HG03354 (cell line): Measurements from ENCODE around the gene MKRN3.

Experiments
- ATAC-seq: cut with Tn5 transposase; IDR thresholded peaks from one replicate; pipeline ENCODE4 v1.9.1; 2021; ENCODE audit warnings: mild to moderate bottlenecking; ENCODE audit not compliant: unreplicated experiment, poor library complexity, severe bottlenecking

The MKRN3 gene

DNA sequence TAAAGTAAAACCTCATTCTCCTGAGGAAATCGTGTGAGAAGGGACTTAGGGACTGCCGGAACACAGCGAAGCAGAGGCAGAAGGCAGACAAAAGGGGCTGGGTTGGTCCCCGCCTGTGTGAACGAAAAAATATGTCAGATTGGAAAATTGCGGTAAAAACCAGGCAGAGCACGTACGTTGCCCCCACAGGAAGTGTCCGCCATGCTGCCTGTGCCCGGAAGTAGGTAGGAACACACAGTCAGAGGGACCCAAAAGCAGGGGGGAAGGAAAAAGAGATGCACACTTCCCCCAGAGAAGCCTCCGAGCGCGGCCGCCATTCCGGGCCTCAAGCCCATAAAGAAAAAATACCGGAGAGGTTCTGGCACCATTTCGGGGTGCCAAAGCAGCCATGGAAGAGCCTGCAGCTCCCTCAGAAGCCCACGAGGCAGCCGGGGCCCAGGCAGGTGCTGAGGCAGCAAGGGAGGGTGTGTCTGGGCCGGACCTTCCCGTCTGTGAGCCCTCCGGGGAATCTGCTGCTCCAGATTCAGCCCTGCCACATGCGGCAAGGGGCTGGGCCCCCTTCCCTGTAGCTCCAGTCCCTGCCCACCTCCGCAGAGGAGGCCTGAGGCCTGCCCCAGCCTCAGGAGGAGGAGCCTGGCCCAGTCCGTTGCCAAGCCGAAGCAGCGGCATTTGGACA is at the start of gene MKRN3:
Gene MKRN3 (plus strand): TSS at position 280 of the 676 bp plus-strand sequence. CDS start 109 bp downstream, at position 389.
- peak; percentile 66 for ATAC-seq

DNA sequence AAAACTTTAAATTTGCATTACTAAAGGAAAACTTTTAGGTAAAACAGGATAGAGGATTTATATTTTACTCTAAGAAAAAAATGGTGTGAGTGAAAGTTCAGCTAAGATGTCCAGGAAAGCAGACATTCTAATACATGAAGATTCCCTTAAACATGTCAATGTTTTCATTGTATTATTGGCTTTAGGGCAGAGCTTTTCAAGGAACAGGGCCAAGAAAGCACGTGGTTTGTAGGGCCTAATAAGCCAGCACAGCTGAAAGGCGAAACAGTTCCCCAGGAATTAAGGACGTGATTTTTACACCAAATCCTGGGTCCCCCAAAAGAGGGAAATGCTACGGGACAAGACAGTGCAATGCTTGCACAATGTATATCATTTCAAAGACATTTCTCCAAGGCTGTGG is 48.6 kb upstream of the MKRN3 start:
- no peak for ATAC-seq

GRCh38 chr15:23518104-23518503 is 47.4 kb upstream of the MKRN3 start:
- no peak for ATAC-seq

DNA sequence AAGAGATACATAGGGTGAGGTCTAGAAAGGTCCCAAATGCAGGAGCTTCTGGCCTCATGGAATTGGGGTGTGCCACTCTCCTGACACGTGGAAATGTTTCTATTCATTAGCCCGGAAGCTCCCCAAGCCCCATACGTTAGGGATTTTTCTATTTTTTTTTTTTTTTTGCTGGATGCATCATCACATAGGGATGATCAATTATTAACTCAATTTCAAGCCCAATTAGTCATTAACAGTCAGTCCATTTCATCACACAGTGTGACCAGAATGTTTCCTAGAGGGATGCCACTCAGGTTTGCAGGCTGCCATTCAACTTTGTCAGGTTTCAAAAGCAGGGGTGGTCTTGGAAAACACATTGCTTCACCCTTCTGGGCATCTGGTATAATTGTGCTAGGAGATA is 40.7 kb upstream of the MKRN3 start:
- ATAC-seq = no peak

GRCh38 chr15:23529891-23530290 is 35.6 kb upstream of the MKRN3 start:
- no peak for ATAC-seq

DNA sequence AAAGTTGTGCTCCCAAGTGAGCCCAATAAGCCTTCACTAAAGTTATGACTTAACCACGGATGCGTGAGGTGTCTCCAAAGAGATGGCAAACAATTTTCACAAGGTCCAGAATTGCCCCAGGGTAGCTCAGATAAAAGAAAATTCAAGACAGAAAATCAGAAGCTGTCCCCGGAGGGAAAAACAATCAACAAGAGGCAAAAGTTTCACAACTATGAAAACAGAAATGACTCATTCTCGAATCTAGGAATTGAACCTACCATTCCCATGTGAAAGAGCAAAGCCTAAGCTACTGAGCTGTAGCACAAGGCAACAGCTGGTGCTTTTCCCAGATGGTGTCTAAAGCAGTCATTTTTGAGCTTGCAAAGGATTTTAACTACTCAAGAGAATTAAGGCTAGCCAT is 33.5 kb upstream of the MKRN3 start:
- no peak for ATAC-seq

- no peak for ATAC-seq
Measured at GRCh38 chr15:23536659-23537058, 28.8 kb upstream of the MKRN3 start.

DNA sequence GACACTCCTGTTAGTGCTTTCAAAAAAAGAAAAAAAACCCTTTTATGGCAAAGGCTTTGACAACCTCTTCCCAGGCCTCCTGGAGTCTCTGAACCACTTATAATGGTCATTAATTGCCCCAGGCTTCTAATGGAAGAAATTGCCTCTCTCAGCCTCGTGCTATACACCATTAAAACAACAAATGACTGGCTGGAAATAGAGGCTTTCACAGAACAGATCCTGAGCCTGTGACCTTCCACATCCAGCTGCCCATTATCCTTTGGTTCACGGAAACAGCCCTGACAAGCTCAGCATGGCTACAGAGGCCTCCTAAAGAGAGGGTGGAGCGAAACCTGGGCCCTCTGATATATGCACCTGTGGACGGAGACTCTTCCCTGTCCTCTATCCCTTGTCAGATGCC is 26.8 kb upstream of the MKRN3 start:
- ATAC-seq = no peak

GRCh38 chr15:23539892-23540291 is 25.6 kb upstream of the MKRN3 start:
- no peak for ATAC-seq

- ATAC-seq = no peak
Measured at GRCh38 chr15:23546158-23546557, 19.3 kb upstream of the MKRN3 start.

DNA sequence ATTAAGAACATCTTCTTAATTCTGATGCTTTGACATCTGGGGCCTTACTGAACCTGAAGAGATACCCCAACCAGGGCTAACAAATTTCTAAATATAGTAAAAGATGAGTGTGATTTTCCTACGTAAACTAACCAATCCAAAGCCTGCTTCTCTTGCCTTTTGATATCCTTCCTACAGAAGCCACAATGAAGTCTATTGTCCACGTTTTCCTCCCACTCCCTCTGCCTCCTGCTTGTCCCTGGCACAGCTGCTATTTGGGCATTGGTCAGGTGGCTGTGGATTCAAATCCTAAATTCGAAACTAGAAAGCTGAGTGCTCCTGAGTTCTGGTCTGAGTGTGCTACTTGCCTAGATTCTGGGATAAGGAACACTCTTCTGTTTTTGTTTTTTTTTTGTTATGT is 17.4 kb upstream of the MKRN3 start:
- no peak for ATAC-seq

DNA sequence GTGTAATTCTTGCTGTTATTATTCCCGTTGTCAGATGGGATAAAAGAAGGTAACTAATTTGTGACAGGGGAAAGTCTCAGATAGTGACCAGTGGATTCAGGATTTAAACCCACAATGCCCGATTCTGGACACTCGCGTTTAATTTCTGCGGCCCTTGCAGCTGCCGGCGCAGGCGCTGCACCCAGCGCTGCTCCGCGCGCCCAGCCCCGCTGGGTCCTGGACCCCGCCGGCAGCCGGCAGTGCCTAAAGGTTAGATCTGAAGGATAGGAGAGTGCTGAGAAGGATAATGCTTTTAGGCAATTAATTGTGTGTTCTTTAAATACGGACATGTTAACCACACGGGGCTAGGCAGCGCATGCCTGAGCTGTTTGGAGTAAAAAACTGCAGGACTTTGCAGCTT is 3.6 kb upstream of the MKRN3 start:
- ATAC-seq = no peak

GRCh38 chr15:23564821-23565394 is 566 bp upstream of the MKRN3 start:
- ATAC-seq = no peak

DNA sequence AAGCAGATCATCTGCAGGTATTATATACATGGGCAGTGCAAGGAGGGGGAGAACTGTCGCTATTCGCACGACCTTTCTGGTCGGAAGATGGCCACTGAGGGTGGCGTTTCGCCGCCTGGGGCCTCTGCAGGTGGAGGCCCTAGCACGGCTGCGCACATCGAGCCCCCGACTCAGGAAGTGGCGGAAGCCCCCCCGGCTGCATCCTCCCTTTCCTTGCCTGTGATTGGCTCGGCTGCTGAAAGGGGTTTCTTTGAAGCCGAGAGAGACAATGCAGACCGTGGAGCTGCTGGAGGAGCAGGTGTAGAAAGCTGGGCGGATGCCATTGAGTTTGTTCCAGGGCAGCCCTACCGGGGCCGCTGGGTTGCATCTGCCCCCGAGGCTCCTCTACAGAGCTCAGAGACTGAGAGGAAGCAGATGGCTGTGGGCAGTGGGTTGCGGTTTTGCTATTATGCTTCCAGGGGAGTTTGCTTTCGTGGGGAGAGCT is 639 bp downstream of the MKRN3 start:
- peak; percentile 41 for ATAC-seq

- no peak for ATAC-seq
Measured at GRCh38 chr15:23566651-23567050, 1.2 kb downstream of the MKRN3 start.

- ATAC-seq = no peak
Measured at GRCh38 chr15:23567921-23568320, 2.4 kb downstream of the MKRN3 start.

DNA sequence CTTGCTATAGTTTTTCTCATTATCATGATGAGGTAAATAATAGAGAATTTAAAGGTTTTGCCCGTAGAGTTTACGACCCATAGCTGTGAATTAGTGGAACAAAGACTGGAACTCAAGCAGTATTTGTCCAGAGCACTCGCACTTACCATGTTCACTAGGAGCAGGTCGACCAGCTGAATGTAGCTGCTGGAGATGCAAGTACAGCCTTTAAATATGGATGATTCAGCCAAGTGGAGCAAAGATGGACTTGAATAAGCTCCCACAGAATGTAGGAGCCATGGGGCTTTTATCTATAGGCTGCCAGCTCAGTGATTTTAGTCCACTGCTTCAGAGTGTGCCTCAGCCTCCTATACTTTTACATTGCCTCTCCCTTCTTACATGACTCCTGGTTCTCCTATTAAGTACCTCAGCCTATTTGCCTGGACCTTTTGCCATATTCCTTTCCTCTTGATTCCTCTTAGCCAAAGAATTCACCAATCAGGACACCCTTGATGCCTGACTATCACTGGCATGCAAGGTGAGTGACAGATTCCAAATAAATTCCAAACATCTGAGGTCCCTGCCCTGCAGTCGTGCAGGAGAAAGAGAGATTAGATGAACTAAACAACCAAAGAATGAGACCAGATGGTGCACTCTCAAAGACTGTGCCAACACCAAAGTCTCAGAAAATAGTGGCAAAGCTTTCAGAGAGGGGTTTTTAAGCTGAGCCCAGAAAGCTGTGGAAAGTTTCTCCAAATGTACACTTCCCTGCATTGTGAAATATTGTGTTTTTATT is 3.9 kb downstream of the MKRN3 start:
- no peak for ATAC-seq

- no peak for ATAC-seq
Measured at GRCh38 chr15:23570486-23570885, 5.0 kb downstream of the MKRN3 start.

DNA sequence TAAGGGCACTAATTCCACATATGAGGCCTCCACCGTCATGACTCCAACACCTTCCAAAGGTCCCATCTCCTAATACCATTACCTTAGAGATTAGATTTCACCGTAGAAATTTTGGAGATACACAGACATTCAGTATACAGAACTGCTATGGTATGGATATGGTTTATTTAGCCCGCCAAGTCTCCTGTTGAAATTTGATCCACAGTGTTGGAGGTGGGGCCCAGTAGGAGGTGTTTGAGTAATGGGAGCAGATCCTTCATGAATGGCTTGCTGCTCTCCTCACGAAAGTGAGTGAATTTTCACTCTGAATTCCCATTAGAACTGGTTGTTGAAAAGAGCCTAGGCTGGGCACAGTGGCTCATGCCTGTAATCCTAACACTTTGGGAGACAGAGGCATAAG is 7.4 kb downstream of the MKRN3 start:
- ATAC-seq = no peak

- no peak for ATAC-seq
Measured at GRCh38 chr15:23574742-23575141, 9.3 kb downstream of the MKRN3 start.

- no peak for ATAC-seq
Measured at GRCh38 chr15:23576061-23576460, 10.6 kb downstream of the MKRN3 start.
